Measurements from ENCODE around the gene PDE6A.

PDE6A gene

GRCh38 chr5:149944666-149945065 is at the start of gene PDE6A:
Gene PDE6A, minus strand, starts transcription at chr5:149944793. Its CDS starts 120 bp downstream, at chr5:149944673.
- in situ Hi-C loops (cut with MboI; ENCODE audit: low sequenced_read_pairs, unreplicated experiment): no loop called here
- TF ChIP-seq, protein P1, sequence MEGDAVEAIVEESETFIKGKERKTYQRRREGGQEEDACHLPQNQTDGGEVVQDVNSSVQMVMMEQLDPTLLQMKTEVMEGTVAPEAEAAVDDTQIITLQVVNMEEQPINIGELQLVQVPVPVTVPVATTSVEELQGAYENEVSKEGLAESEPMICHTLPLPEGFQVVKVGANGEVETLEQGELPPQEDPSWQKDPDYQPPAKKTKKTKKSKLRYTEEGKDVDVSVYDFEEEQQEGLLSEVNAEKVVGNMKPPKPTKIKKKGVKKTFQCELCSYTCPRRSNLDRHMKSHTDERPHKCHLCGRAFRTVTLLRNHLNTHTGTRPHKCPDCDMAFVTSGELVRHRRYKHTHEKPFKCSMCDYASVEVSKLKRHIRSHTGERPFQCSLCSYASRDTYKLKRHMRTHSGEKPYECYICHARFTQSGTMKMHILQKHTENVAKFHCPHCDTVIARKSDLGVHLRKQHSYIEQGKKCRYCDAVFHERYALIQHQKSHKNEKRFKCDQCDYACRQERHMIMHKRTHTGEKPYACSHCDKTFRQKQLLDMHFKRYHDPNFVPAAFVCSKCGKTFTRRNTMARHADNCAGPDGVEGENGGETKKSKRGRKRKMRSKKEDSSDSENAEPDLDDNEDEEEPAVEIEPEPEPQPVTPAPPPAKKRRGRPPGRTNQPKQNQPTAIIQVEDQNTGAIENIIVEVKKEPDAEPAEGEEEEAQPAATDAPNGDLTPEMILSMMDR (IDR thresholded peaks at IDR 0.05; ENCODE audit: borderline replicate concordance, control extremely low read depth, extremely low read depth, insufficient read depth, missing control alignments): no peak
- no peak for DNase-seq (ENCODE audit: low spot score)

DNA sequence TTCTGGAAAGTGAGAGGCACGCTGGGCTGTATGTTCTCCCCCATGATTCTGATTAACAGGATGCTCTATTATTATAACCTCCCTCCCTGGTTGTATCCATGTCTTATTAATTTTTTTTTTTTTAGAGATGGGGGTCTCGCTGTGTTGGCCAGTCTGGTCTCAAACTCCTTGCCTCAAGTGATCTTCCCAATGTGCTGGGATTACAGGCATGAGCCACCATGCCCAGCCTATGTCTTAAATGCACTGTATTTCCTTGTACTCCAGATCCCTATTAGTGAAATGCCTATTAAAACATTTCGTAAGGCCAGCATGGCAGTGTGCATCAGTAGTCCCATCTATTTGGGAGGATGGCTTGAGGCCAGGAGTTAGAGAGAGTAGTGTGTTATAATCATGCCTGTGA is 48.9 kb upstream of the PDE6A start:
- in situ Hi-C loops (cut with MboI; ENCODE audit: low sequenced_read_pairs, unreplicated experiment): no loop called here
- TF ChIP-seq, protein P1 (IDR thresholded peaks at IDR 0.05; ENCODE audit: borderline replicate concordance, control extremely low read depth, extremely low read depth, insufficient read depth, missing control alignments): no peak
- no peak for DNase-seq (ENCODE audit: low spot score)

DNA sequence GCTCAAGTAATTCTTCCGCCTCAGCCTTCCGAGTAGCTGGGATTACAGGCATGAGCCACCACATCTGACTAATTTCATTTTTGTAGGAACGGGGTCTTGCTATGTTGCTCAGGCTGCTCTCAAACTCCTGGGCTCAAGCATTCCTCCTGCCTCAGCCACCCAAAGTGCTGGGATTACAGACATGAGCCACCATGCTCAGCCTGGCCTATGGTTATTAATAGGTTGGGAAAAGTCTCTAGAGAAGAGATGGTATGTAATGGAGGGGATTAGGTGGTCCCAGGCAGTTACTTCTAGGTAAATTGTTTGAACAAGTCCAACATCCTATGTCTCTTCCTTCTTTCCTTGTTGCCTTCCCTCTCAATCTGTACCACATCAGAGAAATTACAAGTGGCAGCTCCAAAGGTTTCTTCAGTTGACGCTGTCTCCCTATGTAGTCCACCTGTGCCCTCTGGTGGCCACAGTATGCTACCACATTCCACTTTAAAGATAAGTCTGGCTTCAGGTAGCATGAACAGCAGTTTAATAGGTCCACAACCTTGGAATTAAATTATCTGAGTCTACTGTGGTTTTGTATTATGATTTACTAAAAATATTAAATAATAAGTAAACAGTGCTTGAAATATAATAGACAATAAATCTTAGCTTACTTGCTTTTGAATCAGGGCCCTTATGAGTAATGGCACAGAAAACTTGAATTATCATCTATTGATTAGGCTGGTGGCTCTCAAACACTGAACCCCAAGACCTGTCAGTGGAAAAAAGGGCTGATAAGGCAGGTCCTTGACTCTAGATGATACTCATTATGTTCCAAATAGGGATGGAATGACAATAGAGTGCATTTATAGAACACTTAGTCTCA is 46.2 kb upstream of the PDE6A start:
- DNase-seq (ENCODE audit: low spot score): peak; percentile 65
- in situ Hi-C loops (cut with MboI; ENCODE audit: low sequenced_read_pairs, unreplicated experiment): no loop called here
- TF ChIP-seq, protein P1 (IDR thresholded peaks at IDR 0.05; ENCODE audit: borderline replicate concordance, control extremely low read depth, extremely low read depth, insufficient read depth, missing control alignments): peak; percentile 89

DNA sequence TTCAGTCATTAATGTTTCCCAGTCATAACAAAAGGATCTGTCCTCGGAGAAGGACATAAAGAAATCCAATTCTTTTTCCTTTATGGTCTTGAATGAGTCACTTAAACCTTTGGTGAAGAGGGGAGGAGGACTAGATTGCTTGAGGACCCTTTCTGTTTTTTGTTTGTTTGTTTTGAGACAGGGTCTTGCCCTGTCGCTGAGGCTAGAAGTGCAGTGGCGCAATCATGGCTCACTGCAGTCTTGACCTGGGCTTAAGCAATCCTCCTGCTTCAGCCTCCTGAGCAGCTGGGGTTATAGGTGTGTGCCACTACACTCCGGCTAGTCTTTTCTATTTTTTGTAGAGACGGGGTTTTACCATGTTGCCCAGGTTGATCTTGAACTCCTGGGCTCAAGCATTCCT is 43.5 kb upstream of the PDE6A start:
- in situ Hi-C loops (cut with MboI; ENCODE audit: low sequenced_read_pairs, unreplicated experiment): no loop called here
- no peak for DNase-seq (ENCODE audit: low spot score)
- TF ChIP-seq, protein P1 (IDR thresholded peaks at IDR 0.05; ENCODE audit: borderline replicate concordance, control extremely low read depth, extremely low read depth, insufficient read depth, missing control alignments): no peak

GRCh38 chr5:149982505-149982904 is 37.9 kb upstream of the PDE6A start:
- in situ Hi-C loops (cut with MboI; ENCODE audit: low sequenced_read_pairs, unreplicated experiment): no loop called here
- TF ChIP-seq, protein P1 (IDR thresholded peaks at IDR 0.05; ENCODE audit: borderline replicate concordance, control extremely low read depth, extremely low read depth, insufficient read depth, missing control alignments): no peak
- no peak for DNase-seq (ENCODE audit: low spot score)

DNA sequence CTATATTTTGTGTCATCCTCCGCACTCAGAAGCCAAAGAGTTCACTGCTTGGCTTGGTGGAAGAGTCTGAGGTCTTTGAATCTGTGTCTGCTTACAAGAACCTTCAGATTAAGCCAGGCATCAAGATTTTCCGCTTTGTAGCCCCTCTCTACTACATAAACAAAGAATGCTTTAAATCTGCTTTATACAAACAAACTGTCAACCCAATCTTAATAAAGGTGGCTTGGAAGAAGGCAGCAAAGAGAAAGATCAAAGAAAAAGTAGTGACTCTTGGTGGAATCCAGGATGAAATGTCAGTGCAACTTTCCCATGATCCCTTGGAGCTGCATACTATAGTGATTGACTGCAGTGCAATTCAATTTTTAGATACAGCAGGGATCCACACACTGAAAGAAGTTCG is 36.6 kb upstream of the PDE6A start:
- no peak for DNase-seq (ENCODE audit: low spot score)

More for the DNA sequence above, 36.6 kb upstream of the PDE6A start:
- TF ChIP-seq, protein P1 (IDR thresholded peaks at IDR 0.05; ENCODE audit: borderline replicate concordance, control extremely low read depth, extremely low read depth, insufficient read depth, missing control alignments): no peak
- in situ Hi-C loops (cut with MboI; ENCODE audit: low sequenced_read_pairs, unreplicated experiment): no loop called here

Data from GM13976 (cell line).